H1 (cell line): ENCODE data around the gene ZRANB2. TPM values are rescaled to one million over a fixed set of nuclear protein-coding genes. Genes with fewer than 3 reads are reported as not detected.

ENCODE experiments used
- CTCF ChIA-PET: fragments of 300-600 bp; sonication (Branson Sonifier 250); formaldehyde crosslinking; loops from one replicate; lab custom pipeline; 2021; ENCODE audit not compliant: partially characterized antibody; lab: Charles Lee
- POLR2A ChIA-PET: fragments of 300-600 bp; sonication (Branson Sonifier 250); formaldehyde crosslinking; loops from one replicate; lab custom pipeline; 2021; ENCODE audit warnings: inconsistent platforms; ENCODE audit not compliant: partially characterized antibody; lab: Charles Lee
- DNase-seq, 2 experiments: peaks; one replicate each; pipeline versions ENCODE4 v3.0.0 to v3.0.0-alpha.2; 2010 to 2022; ENCODE audit warnings: low spot score in 2 of 2, low read depth in 1 of 2, mixed read lengths in 1 of 2
- FAIRE-seq: peaks from 2 replicates; lab custom pipeline; 2011; peaks lifted over from hg19 to GRCh38; lab: Jason Lieb, UNC
- H2AFZ ChIP-seq: 2 replicates; pipeline ENCODE4 v1.8.1; 2012; ENCODE audit warnings: low read length, inconsistent platforms
- H2AK5ac ChIP-seq: 2 replicates; pipeline ENCODE4 v1.6.1; 2013; ENCODE audit warnings: low read depth, low read length
- H2BK120ac ChIP-seq: replicated peaks from 2 replicates; pipeline ENCODE3; 2013; ENCODE audit warnings: low read depth, low read length, inconsistent platforms
- H2BK12ac ChIP-seq: 2 replicates; pipeline ENCODE4 v1.6.1; 2013; ENCODE audit warnings: low read depth, low read length
- H2BK15ac ChIP-seq: 2 replicates; pipeline ENCODE4 v1.6.1; 2013; ENCODE audit warnings: low read length
- H2BK20ac ChIP-seq: 2 replicates; pipeline ENCODE4 v1.6.1; 2013; ENCODE audit warnings: low read length
- H2BK5ac ChIP-seq: 2 replicates; pipeline ENCODE4 v1.6.1; 2013; ENCODE audit warnings: low read depth, low read length
- H3K14ac ChIP-seq: 2 replicates; pipeline ENCODE4 v1.6.1; 2013; ENCODE audit warnings: inconsistent platforms; ENCODE audit not compliant: insufficient read length
- H3K18ac ChIP-seq: 2 replicates; pipeline ENCODE4 v1.6.1; 2013; ENCODE audit warnings: low read length; ENCODE audit errors: extremely low read depth
- H3K23ac ChIP-seq: 2 replicates; pipeline ENCODE4 v1.6.1; 2013; ENCODE audit warnings: inconsistent platforms; ENCODE audit not compliant: insufficient read length
- H3K23me2 ChIP-seq: 2 replicates; pipeline ENCODE4 v1.6.1; 2013; ENCODE audit warnings: low read depth, low read length
- H3K27ac ChIP-seq: 2 replicates; pipeline ENCODE4 v1.6.1; 2011; ENCODE audit warnings: low read depth, low read length, inconsistent platforms
- H3K27me3 ChIP-seq, 4 experiments: replicated peaks in 1 of 4; 1 replicate in 1 of 4; 2 replicates in 3 of 4; pipeline versions ENCODE4 v1.6.1 to v1.8.1; 2011 to 2013; ENCODE audit warnings: low read length in 3 of 4, mild to moderate bottlenecking in 3 of 4, inconsistent platforms in 2 of 4, mixed read lengths in 2 of 4, moderate library complexity in 1 of 4; ENCODE audit not compliant: control insufficient read depth in 3 of 4, insufficient read depth in 3 of 4; ENCODE audit errors: extremely low read depth in 1 of 4
- H3K36me3 ChIP-seq, 4 experiments: 2 replicates each; pipeline versions ENCODE4 v1.6.1 to v1.8.1; 2011 to 2013; ENCODE audit warnings: mild to moderate bottlenecking in 4 of 4, low read length in 3 of 4, moderate library complexity in 2 of 4, control low read depth in 1 of 4, inconsistent platforms in 1 of 4; ENCODE audit not compliant: insufficient read depth in 4 of 4, control insufficient read depth in 2 of 4
- H3K4ac ChIP-seq: replicated peaks from 2 replicates; pipeline ENCODE3; 2013; ENCODE audit warnings: low read length, low read depth, mixed read lengths, inconsistent platforms; ENCODE audit not compliant: insufficient read length
- H3K4me1 ChIP-seq, 4 experiments: replicated peaks in 1 of 4; 1 replicate in 1 of 4; 2 replicates in 3 of 4; pipeline versions ENCODE4 v1.6.1 to v1.8.1; 2011 to 2013; ENCODE audit warnings: low read length in 3 of 4, inconsistent platforms in 2 of 4, mixed read lengths in 1 of 4; ENCODE audit not compliant: insufficient read depth in 4 of 4, control insufficient read depth in 3 of 4
- H3K4me2 ChIP-seq, 2 experiments: 2 replicates each; pipeline versions ENCODE4 v1.6.1 to v1.8.1; 2011 to 2013; ENCODE audit warnings: low read depth in 2 of 2, low read length in 2 of 2, control low read depth in 1 of 2, inconsistent platforms in 1 of 2, mild to moderate bottlenecking in 1 of 2; ENCODE audit not compliant: insufficient read depth in 1 of 2
- H3K4me3 ChIP-seq, 4 experiments: fragments of 200-600, 300-600 bp in 1 of 4; sonication (generic), shearing (Covaris generic), sonication (Bioruptor Twin) in 1 of 4; 2 replicates each; pipeline versions ENCODE4 v1.5.1 to v1.8.1; 2011 to 2016; ENCODE audit warnings: low read length in 4 of 4, low read depth in 3 of 4, control low read depth in 2 of 4, inconsistent platforms in 2 of 4, mild to moderate bottlenecking in 2 of 4, mixed read lengths in 1 of 4, moderate library complexity in 1 of 4; ENCODE audit not compliant: insufficient read depth in 2 of 4; ENCODE audit errors: extremely low read depth in 1 of 4
- H3K56ac ChIP-seq: replicated peaks from 2 replicates; pipeline ENCODE3; 2013; ENCODE audit warnings: low read depth, mild to moderate bottlenecking, mixed read lengths, low read length, inconsistent platforms; ENCODE audit not compliant: insufficient read length
- H3K79me1 ChIP-seq: 2 replicates; pipeline ENCODE4 v1.6.1; 2013; ENCODE audit warnings: low read depth, low read length, control low read depth
- H3K79me2 ChIP-seq, 2 experiments: 2 replicates each; pipeline versions ENCODE4 v1.6.1 to v1.8.1; 2012 to 2013; ENCODE audit warnings: low read length in 2 of 2, mild to moderate bottlenecking in 2 of 2, inconsistent platforms in 1 of 2; ENCODE audit not compliant: insufficient read depth in 2 of 2, control insufficient read depth in 1 of 2
- H3K9ac ChIP-seq, 4 experiments: replicated peaks in 1 of 4; 1 replicate in 1 of 4; 2 replicates in 3 of 4; pipeline versions ENCODE4 v1.6.1 to v1.8.1; 2011 to 2013; ENCODE audit warnings: low read depth in 3 of 4, low read length in 3 of 4, control low read depth in 2 of 4, mild to moderate bottlenecking in 2 of 4, moderate library complexity in 2 of 4, inconsistent platforms in 1 of 4; ENCODE audit errors: extremely low read depth in 1 of 4
- H3K9me3 ChIP-seq, 2 experiments: 2 replicates each; pipeline versions ENCODE4 v1.6.1 to v1.8.1; 2012 to 2013; ENCODE audit warnings: mild to moderate bottlenecking in 2 of 2, moderate library complexity in 2 of 2, control low read depth in 1 of 2, inconsistent platforms in 1 of 2, low read depth in 1 of 2, low read length in 1 of 2, mixed read lengths in 1 of 2; ENCODE audit not compliant: insufficient read depth in 2 of 2
- H4K20me1 ChIP-seq, 2 experiments: replicated peaks in 1 of 2; 2 replicates each; pipeline versions ENCODE3 to v1.8.1; 2011 to 2013; ENCODE audit warnings: inconsistent platforms in 2 of 2, low read length in 2 of 2, mild to moderate bottlenecking in 1 of 2; ENCODE audit not compliant: insufficient read depth in 2 of 2, control insufficient read depth in 1 of 2
- H4K5ac ChIP-seq: 2 replicates; pipeline ENCODE4 v1.6.1; 2013; ENCODE audit warnings: low read length, low read depth, mixed read lengths, inconsistent platforms; ENCODE audit not compliant: insufficient read length
- H4K8ac ChIP-seq: 2 replicates; pipeline ENCODE4 v1.8.0; 2013; ENCODE audit warnings: mild to moderate bottlenecking, moderate library complexity, low read length, inconsistent platforms; ENCODE audit not compliant: insufficient read depth; ENCODE audit errors: extremely low read depth
- H4K91ac ChIP-seq: replicated peaks from 2 replicates; pipeline ENCODE3; 2013; ENCODE audit warnings: low read length, mixed read lengths, inconsistent platforms; ENCODE audit not compliant: insufficient read length
- polyA plus RNA-seq, 7 experiments: library from polyadenylated mRNA; depleted of rRNA in 3 of 7; stranded (reverse) in 5 of 7; unstranded in 2 of 7; fragments of >200 nt in 5 of 7; fragments of 200-250 nt in 2 of 7; gene quantifications; 1 replicate in 5 of 7; 2 replicates in 1 of 7; 4 replicates in 1 of 7; pipeline versions ENCODE4 v1.2.1 to v1.2.3, GENCODE V29; 2011 to 2013; ENCODE audit warnings: missing spikeins in 2 of 7, mixed read lengths in 2 of 7
- total RNA-seq: library from RNA; stranded (reverse); fragmentation: NEBNext Ultra II Directional; extraction: Animal tissue kit (Norgen Biotek cat#: 25700); gene quantifications from 2 replicates; pipeline ENCODE4 v1.2.1, GENCODE V29; 2021
- TF ChIP-seq, protein P1 (sequence below): IDR thresholded peaks from 2 replicates; pipeline ENCODE4 v1.6.1; 2011; ENCODE audit warnings: low read length, improper control_type of control experiment

Gene ZRANB2
- total and polyA plus RNA-seq, 2 of the 8 experiments (the other 6 are each of a cell fraction or from before 2014, with no cell fraction given) = 35.8 to 103 TPM

GRCh38 chr1:71018791-71019190 lies 62.0 kb downstream of the ZRANB2 start:
- TF ChIP-seq, protein P1, sequence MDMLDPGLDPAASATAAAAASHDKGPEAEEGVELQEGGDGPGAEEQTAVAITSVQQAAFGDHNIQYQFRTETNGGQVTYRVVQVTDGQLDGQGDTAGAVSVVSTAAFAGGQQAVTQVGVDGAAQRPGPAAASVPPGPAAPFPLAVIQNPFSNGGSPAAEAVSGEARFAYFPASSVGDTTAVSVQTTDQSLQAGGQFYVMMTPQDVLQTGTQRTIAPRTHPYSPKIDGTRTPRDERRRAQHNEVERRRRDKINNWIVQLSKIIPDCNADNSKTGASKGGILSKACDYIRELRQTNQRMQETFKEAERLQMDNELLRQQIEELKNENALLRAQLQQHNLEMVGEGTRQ = no peak
- no peak overlapping the region for H3K4ac ChIP-seq
- H3K79me1 ChIP-seq = no peaks in the 10 kb centered on the region
- H3K56ac ChIP-seq = no peak overlapping the region
- H3K18ac ChIP-seq = no peak overlapping the region
- no peak overlapping the region for H2AK5ac ChIP-seq
- H4K5ac ChIP-seq = no peak overlapping the region
- DNase-seq (no peak), FAIRE-seq (no peak)
- no peak overlapping the region for H3K14ac ChIP-seq
- H3K27me3 ChIP-seq = no peaks in the 10 kb centered on the region
- H2BK20ac ChIP-seq = no peak overlapping the region
- no peak overlapping the region for H2BK12ac ChIP-seq
- no peaks in the 10 kb centered on the region for H4K20me1 ChIP-seq
- no peaks in the 10 kb centered on the region for H3K9me3 ChIP-seq
- H3K27ac ChIP-seq = no peak overlapping the region
- H3K4me3 ChIP-seq = no peak overlapping the region
- H3K9ac ChIP-seq = no peak overlapping the region
- H2AFZ ChIP-seq = no peak overlapping the region
- POLR2A ChIA-PET = no interaction called here
- CTCF ChIA-PET = interaction anchor here (0.9 kb wide), 1 partner anchor 54 kb away, joined by 3 read pairs; no protein-coding TSS in a partner anchor
- no peak overlapping the region for H3K4me2 ChIP-seq
- H3K23ac ChIP-seq = no peak overlapping the region
- H3K23me2 ChIP-seq = no peaks in the 10 kb centered on the region; the same call in 1 of the 2 replicates
- no peak overlapping the region for H2BK15ac ChIP-seq
- H2BK5ac ChIP-seq = no peak overlapping the region
- no peaks in the 10 kb centered on the region for H3K79me2 ChIP-seq
- no peaks in the 10 kb centered on the region for H3K4me1 ChIP-seq
- no peak overlapping the region for H2BK120ac ChIP-seq
- no peaks in the 10 kb centered on the region for H3K36me3 ChIP-seq
- no peak overlapping the region for H4K91ac ChIP-seq
- H4K8ac ChIP-seq = no peak overlapping the region
